22Rv1 (cell line): ENCODE data around the gene EMX1.

Experiments used
- ZFX ChIP-seq: fragments of 450-650 bp; IDR thresholded peaks from 2 replicates; pipeline ENCODE4 v1.6.1; 2017; ENCODE audit warnings: antibody characterized with exemption, borderline replicate concordance
- TF ChIP-seq, protein P1 (sequence below): fragments of 450-650 bp; IDR thresholded peaks from 2 replicates; pipeline ENCODE4 v1.5.1; 2017; ENCODE audit warnings: mild to moderate bottlenecking

DNA sequence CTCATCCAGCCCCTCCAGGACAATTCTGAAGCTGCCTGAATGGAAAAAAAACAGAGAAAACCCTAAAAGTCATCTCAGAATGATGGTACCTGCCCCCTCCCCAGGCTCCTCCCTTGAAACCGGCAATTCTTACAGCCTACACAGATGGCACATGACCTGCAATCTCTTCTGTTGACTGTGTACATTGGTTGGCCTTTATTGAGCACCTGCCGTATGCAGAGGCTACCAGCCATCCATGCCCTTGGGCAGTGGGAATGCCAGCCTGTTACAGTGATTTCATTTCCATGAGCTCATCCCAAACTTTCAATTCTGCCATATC is 57.1 kb downstream of the EMX1 start:
- TF ChIP-seq, protein P1, sequence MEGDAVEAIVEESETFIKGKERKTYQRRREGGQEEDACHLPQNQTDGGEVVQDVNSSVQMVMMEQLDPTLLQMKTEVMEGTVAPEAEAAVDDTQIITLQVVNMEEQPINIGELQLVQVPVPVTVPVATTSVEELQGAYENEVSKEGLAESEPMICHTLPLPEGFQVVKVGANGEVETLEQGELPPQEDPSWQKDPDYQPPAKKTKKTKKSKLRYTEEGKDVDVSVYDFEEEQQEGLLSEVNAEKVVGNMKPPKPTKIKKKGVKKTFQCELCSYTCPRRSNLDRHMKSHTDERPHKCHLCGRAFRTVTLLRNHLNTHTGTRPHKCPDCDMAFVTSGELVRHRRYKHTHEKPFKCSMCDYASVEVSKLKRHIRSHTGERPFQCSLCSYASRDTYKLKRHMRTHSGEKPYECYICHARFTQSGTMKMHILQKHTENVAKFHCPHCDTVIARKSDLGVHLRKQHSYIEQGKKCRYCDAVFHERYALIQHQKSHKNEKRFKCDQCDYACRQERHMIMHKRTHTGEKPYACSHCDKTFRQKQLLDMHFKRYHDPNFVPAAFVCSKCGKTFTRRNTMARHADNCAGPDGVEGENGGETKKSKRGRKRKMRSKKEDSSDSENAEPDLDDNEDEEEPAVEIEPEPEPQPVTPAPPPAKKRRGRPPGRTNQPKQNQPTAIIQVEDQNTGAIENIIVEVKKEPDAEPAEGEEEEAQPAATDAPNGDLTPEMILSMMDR = no peak
- no peak for TF ChIP-seq ZFX
